ENCODE measurements around the gene OR5A2. TPM values are rescaled to one million over a fixed set of nuclear protein-coding genes. Genes with fewer than 3 reads are reported as not detected.
"Not testable (repeated sequence)": the region's sequence is repeated elsewhere in the genome, so short reads cannot be mapped to it uniquely, and the experiment has no call there.

The OR5A2 gene
- total and polyA plus RNA-seq, 10 donors = not detected

DNA sequence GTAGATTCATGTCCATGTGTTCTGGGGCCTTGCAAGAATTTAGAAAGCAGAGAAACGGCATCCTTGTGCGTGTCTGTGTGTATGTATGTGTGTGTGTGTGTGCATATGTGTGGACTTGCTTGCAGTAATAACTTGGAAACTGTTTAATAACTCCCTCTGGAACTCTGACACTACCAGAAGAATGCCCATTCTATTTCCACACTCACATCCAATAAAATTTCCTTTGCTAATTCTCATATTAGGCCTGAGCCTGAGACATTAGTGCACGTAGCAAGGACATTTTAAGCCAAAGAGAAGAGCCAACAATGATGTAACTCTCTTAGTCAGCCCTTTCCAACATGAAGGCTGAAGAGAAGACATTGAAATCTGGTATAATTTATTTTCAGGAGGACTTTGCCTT is 33.7 kb upstream of the OR5A2 start:
- TF ChIP-seq POLR2A (IDR thresholded peaks at IDR 0.05) (no peak), POLR2AphosphoS5 (IDR thresholded peaks at IDR 0.05) (no peak)
- TF ChIP-seq, protein P1, sequence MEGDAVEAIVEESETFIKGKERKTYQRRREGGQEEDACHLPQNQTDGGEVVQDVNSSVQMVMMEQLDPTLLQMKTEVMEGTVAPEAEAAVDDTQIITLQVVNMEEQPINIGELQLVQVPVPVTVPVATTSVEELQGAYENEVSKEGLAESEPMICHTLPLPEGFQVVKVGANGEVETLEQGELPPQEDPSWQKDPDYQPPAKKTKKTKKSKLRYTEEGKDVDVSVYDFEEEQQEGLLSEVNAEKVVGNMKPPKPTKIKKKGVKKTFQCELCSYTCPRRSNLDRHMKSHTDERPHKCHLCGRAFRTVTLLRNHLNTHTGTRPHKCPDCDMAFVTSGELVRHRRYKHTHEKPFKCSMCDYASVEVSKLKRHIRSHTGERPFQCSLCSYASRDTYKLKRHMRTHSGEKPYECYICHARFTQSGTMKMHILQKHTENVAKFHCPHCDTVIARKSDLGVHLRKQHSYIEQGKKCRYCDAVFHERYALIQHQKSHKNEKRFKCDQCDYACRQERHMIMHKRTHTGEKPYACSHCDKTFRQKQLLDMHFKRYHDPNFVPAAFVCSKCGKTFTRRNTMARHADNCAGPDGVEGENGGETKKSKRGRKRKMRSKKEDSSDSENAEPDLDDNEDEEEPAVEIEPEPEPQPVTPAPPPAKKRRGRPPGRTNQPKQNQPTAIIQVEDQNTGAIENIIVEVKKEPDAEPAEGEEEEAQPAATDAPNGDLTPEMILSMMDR (IDR thresholded peaks at IDR 0.05 in 8 of 11, conservative IDR thresholded peaks at IDR 0.05 in 3 of 11) = no peak
- intact Hi-C loops (cut with DNase I; ENCODE audit: low total_unique reads) = no loop called here
- H3K27me3 ChIP-seq (replicated peaks in 1 of 7) = peaks cover 0 to 12% (median 0%) of the 10 kb centered on the region in 7 donors
- H3K36me3 ChIP-seq = no peaks in the 10 kb centered on the region
- no peaks in the 10 kb centered on the region for H3K9me3 ChIP-seq
- 72 to 94% (median 85%) methylated on average over 3 of the region's 3 CpGs for WGBS, 5 donors
- no peaks in the 10 kb centered on the region for H3K4me1 ChIP-seq
- no peak overlapping the region for H3K4me3 ChIP-seq
- no peak for DNase-seq
- no peak overlapping the region for H3K27ac ChIP-seq

GRCh38 chr11:59456661-59457060 is 30.4 kb upstream of the OR5A2 start, which contains the start of gene OR4D6:
Gene OR4D6 (plus strand): TSS chr11:59456961. CDS start chr11:59456961, 0 bp downstream.
- intact Hi-C loops (cut with DNase I; ENCODE audit: low total_unique reads) = no loop called here
- H3K4me3 ChIP-seq = no peak within 1 kb of the TSS

DNA sequence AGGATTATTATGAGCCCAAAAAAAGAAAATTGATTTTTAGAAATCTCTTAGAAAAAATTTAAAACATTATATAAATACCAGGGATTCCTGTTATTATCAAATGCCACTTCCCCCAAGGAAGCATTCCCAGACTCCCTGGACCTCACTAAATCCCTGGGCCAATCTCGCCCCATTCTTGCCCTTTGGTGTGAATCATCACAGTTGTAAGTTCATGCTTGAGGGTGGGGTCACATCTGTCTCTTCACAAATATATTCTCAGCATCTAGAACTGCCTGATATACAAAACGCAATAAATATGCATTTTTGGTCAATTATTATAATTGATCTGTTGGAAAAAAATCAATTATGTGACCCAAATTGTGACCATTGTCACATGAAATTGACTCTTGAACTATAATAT is 22.3 kb upstream of the OR5A2 start:
- 73 to 88% (median 79%) methylated on average over 2 of the region's 2 CpGs for WGBS, 5 donors
- H3K4me3 ChIP-seq = no peak overlapping the region
- no peaks in the 10 kb centered on the region for H3K4me1 ChIP-seq
- H3K36me3 ChIP-seq = no peaks in the 10 kb centered on the region
- peaks cover 0 to 24% (median 15%) of the 10 kb centered on the region in 8 donors for H3K9me3 ChIP-seq
- intact Hi-C loops (cut with DNase I; ENCODE audit: low total_unique reads) = no loop called here
- no peaks in the 10 kb centered on the region for H3K27me3 ChIP-seq (replicated peaks in 1 of 7)
- TF ChIP-seq, protein P1 (IDR thresholded peaks at IDR 0.05 in 8 of 11, conservative IDR thresholded peaks at IDR 0.05 in 3 of 11) = no peak
- no peak overlapping the region for H3K27ac ChIP-seq
- no peak for DNase-seq

More at GRCh38 chr11:59456661-59457060, 30.4 kb upstream of the OR5A2 start, which contains the start of gene OR4D6:
- peaks cover 0 to 9% (median 0%) of the 10 kb centered on the region in 7 donors for H3K27me3 ChIP-seq (replicated peaks in 1 of 7)
- no peak for DNase-seq
- H3K9me3 ChIP-seq = no peaks in the 10 kb centered on the region
- WGBS, 5 donors = 81 to 93% (median 84%) methylated on average over 2 of the region's 2 CpGs
- TF ChIP-seq, protein P1 (IDR thresholded peaks at IDR 0.05 in 8 of 11, conservative IDR thresholded peaks at IDR 0.05 in 3 of 11) = no peak
- no peak within 1 kb of the TSS for H3K27ac ChIP-seq
- no peaks in the 10 kb centered on the region for H3K36me3 ChIP-seq
- no peaks in the 10 kb centered on the region for H3K4me1 ChIP-seq

- peaks cover 0 to 24% (median 15%) of the 10 kb centered on the region in 8 donors for H3K9me3 ChIP-seq
- intact Hi-C loops (cut with DNase I; ENCODE audit: low total_unique reads); H3K36me3 ChIP-seq; H3K4me3 ChIP-seq; H3K27me3 ChIP-seq (replicated peaks in 1 of 7); H3K4me1 ChIP-seq; H3K27ac ChIP-seq; DNase-seq: not testable (repeated sequence)
- WGBS, 5 donors = 77 to 95% (median 88%) methylated on average over 1 of the region's 1 CpG
These were observed 19.4 kb upstream of the OR5A2 start for GRCh38 chr11:59445624-59446023.

DNA sequence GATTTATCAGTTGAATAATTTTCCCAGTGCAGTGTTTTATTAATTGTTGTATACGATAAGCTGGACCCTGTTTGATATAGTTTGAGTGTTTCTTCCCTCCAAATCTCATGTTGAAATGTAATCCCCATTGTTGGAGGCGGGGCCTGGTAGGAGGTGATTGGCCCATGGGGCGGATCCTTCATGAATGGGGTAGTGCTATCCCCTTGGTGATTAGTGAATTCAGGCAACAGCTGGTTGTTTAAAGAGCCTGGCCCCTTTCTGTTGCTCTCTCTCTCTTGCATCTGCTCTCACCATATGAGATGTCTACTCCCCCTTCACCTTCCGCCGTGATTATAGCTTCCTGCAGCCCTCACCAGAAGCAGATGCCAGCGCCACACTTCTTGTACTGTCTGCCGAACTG is 11.6 kb upstream of the OR5A2 start:
- TF ChIP-seq POLR2A (IDR thresholded peaks at IDR 0.05) (no peak), POLR2AphosphoS5 (IDR thresholded peaks at IDR 0.05) (no peak)
- intact Hi-C loops (cut with DNase I; ENCODE audit: low total_unique reads) = no loop called here
- Histone ChIP-seq H3K9me3 (no peaks in the 10 kb centered on the region), H3K27me3 (replicated peaks in 1 of 7) (no peaks in the 10 kb centered on the region), H3K4me3 (no peak overlapping the region), H3K4me1 (no peaks in the 10 kb centered on the region), H3K27ac (no peak overlapping the region), H3K36me3 (no peaks in the 10 kb centered on the region)
- no peak for DNase-seq
- WGBS, 5 donors = 85 to 91% (median 88%) methylated on average over 7 of the region's 7 CpGs
